Stimulated activated naive CD8-positive, alpha-beta T cell treated with anti-CD3 and anti-CD28 coated beads, Interleukin-15, Interleukin-2, amounts not matched to agents 100 ng/mL and 50 ng/mL, for 24 hours (primary cell): ENCODE results near the gene CCL14.
"Not testable (repeated sequence)": the region's sequence is repeated elsewhere in the genome, so short reads cannot be mapped to it uniquely, and the experiment has no call there.

Experiments used
- H3K27ac Mint-ChIP-seq: one replicate; pipeline ENCODE4 v1.8.0; 2021; ENCODE audit warnings: mild to moderate bottlenecking, mixed read lengths
- H3K27me3 Mint-ChIP-seq: one replicate; pipeline ENCODE4 v1.8.0; 2021; ENCODE audit warnings: mixed read lengths
- H3K36me3 Mint-ChIP-seq: one replicate; pipeline ENCODE4 v1.8.0; 2021; ENCODE audit warnings: low read depth, mixed read lengths
- H3K4me1 Mint-ChIP-seq: one replicate; pipeline ENCODE4 v1.8.0; 2021; ENCODE audit warnings: low read depth, mixed read lengths
- H3K4me3 Mint-ChIP-seq: one replicate; pipeline ENCODE4 v1.8.0; 2021; ENCODE audit warnings: mild to moderate bottlenecking, mixed read lengths
- H3K9me3 Mint-ChIP-seq: one replicate; pipeline ENCODE4 v1.8.0; 2021; ENCODE audit warnings: mixed read lengths

The CCL14 gene

GRCh38 chr17:35942588-35943186, 43.8 kb downstream of the CCL14 start:
- H3K4me3 Mint-ChIP-seq, result no peak overlapping the region
- H3K9me3 Mint-ChIP-seq, result no peaks in the 10 kb centered on the region
- no peaks in the 10 kb centered on the region for H3K27me3 Mint-ChIP-seq
- H3K27ac Mint-ChIP-seq, result no peak overlapping the region
- H3K4me1 Mint-ChIP-seq, result no peaks in the 10 kb centered on the region
- no peaks in the 10 kb centered on the region for H3K36me3 Mint-ChIP-seq

- H3K27me3 Mint-ChIP-seq, H3K4me1 Mint-ChIP-seq, H3K9me3 Mint-ChIP-seq, H3K4me3 Mint-ChIP-seq, H3K27ac Mint-ChIP-seq, H3K36me3 Mint-ChIP-seq: not testable (repeated sequence)
Observed at GRCh38 chr17:35938492-35938891, 48.0 kb downstream of the CCL14 start.

- peaks cover 6% of the 10 kb centered on the region for H3K4me1 Mint-ChIP-seq
- no peaks in the 10 kb centered on the region for H3K36me3 Mint-ChIP-seq
- H3K4me3 Mint-ChIP-seq, result no peak overlapping the region
- H3K27me3 Mint-ChIP-seq, result no peaks in the 10 kb centered on the region
- no peak overlapping the region for H3K27ac Mint-ChIP-seq
- H3K9me3 Mint-ChIP-seq, result no peaks in the 10 kb centered on the region
Observed at GRCh38 chr17:35936063-35936462, 50.5 kb downstream of the CCL14 start.

GRCh38 chr17:35934760-35935159, 51.8 kb downstream of the CCL14 start:
- no peaks in the 10 kb centered on the region for H3K36me3 Mint-ChIP-seq
- no peak overlapping the region for H3K4me3 Mint-ChIP-seq
- peaks cover 18% of the 10 kb centered on the region for H3K4me1 Mint-ChIP-seq
- no peak overlapping the region for H3K27ac Mint-ChIP-seq
- no peaks in the 10 kb centered on the region for H3K9me3 Mint-ChIP-seq
- no peaks in the 10 kb centered on the region for H3K27me3 Mint-ChIP-seq
